HCT116 (cell line): Measurements from ENCODE around the gene NID2.

Experiments used
- ATF3 ChIP-seq: IDR thresholded peaks from 2 replicates; pipeline ENCODE4 v1.6.1; 2012
- CTCF ChIP-seq, 3 experiments: fragments of 200-600 bp in 1 of 3; sonication (generic) in 1 of 3; IDR thresholded peaks in 2 of 3; conservative IDR thresholded peaks in 1 of 3; 2 replicates each; pipeline ENCODE4 v1.5.1; 2012 to 2017; ENCODE audit warnings: low read depth in 2 of 3, low read length in 2 of 3, antibody characterized with exemption in 1 of 3, borderline replicate concordance in 1 of 3, control low read depth in 1 of 3, mild to moderate bottlenecking in 1 of 3, mixed read lengths in 1 of 3, mixed run types in 1 of 3, moderate library complexity in 1 of 3; ENCODE audit not compliant: insufficient read depth in 1 of 3
- EZH2 ChIP-seq: fragments of 200-600 bp; sonication (generic); IDR thresholded peaks from 2 replicates; pipeline ENCODE4 v1.6.1; 2017; ENCODE audit warnings: antibody characterized with exemption, mixed run types
- EZH2phosphoT487 ChIP-seq: fragments of 200-600 bp; IDR thresholded peaks from 2 replicates; pipeline ENCODE4 v1.6.1; 2018; ENCODE audit warnings: antibody characterized with exemption, borderline replicate concordance
- MAX ChIP-seq: IDR thresholded peaks from 2 replicates; pipeline ENCODE4 v1.6.1; 2012
- POLR2A ChIP-seq: IDR thresholded peaks from 2 replicates; pipeline ENCODE4 v1.7.0; 2011; ENCODE audit warnings: borderline replicate concordance; ENCODE audit not compliant: insufficient read depth, insufficient read length; ENCODE audit errors: extremely low read depth
- POLR2AphosphoS5 ChIP-seq: IDR thresholded peaks from 2 replicates; pipeline ENCODE4 v1.6.1; 2011; ENCODE audit warnings: mild to moderate bottlenecking, low read depth, low read length, moderate library complexity
- RAD21 ChIP-seq: IDR thresholded peaks from 2 replicates; pipeline ENCODE4 v1.6.1; 2012; ENCODE audit warnings: low read depth, mild to moderate bottlenecking
- REST ChIP-seq: IDR thresholded peaks from 2 replicates; pipeline ENCODE4 v1.6.1; 2012; ENCODE audit warnings: low read depth
- SIN3A ChIP-seq: IDR thresholded peaks from 2 replicates; pipeline ENCODE4 v1.6.1; 2012; ENCODE audit warnings: low read depth
- SP1 ChIP-seq: IDR thresholded peaks from 2 replicates; pipeline ENCODE4 v1.6.1; 2012; ENCODE audit warnings: low read depth
- YY1 ChIP-seq: IDR thresholded peaks from 2 replicates; pipeline ENCODE4 v1.6.1; 2011; ENCODE audit warnings: low read length, low read depth, moderate library complexity, mild to moderate bottlenecking; ENCODE audit not compliant: insufficient replicate concordance; ENCODE audit errors: extremely low read depth
- ZBTB33 ChIP-seq: IDR thresholded peaks from 2 replicates; pipeline ENCODE4 v1.6.1; 2011; ENCODE audit warnings: mild to moderate bottlenecking, low read length, moderate library complexity; ENCODE audit not compliant: insufficient replicate concordance; ENCODE audit errors: extremely low read depth
- ZNF274 ChIP-seq: fragments of 200-500 bp; sonication (Bioruptor generic); IDR thresholded peaks from 2 replicates; pipeline ENCODE4 v1.6.1; 2014; ENCODE audit warnings: mild to moderate bottlenecking, low read depth, low read length, inconsistent platforms

- TF ChIP-seq POLR2AphosphoS5 (no peak), SIN3A (no peak), CTCF (IDR thresholded peaks at IDR 0.05 in 2 of 3, conservative IDR thresholded peaks at IDR 0.05 in 1 of 3; ENCODE audit: borderline replicate concordance in 1 of 3, insufficient read depth in 1 of 3, low read depth in 2 of 3, low read length in 2 of 3) (no peak), EZH2 (no peak), POLR2A (no peak), RAD21 (no peak), REST (no peak), YY1 (no peak), ATF3 (no peak), ZBTB33 (no peak), MAX (no peak), ZNF274 (no peak), SP1 (no peak), EZH2phosphoT487 (no peak)
Measured at GRCh38 chr14:52095336-52095735, 26.5 kb upstream of the NID2 start.
